HepG2 (cell line): ENCODE measurements around the gene DUS1L. TPM values are rescaled to one million over a fixed set of nuclear protein-coding genes. Genes with fewer than 3 reads are reported as not detected.

Experiments used
- FLYWCH1 ChIP-seq: sonication (generic); formaldehyde crosslinking; IDR thresholded peaks from 2 replicates; pipeline ENCODE4 v1.8.1; 2023; ENCODE audit warnings: mild to moderate bottlenecking, missing genetic modification reagents
- KDM2A ChIP-seq: sonication (generic); formaldehyde crosslinking; IDR thresholded peaks from 2 replicates; pipeline ENCODE4 v1.4.0; 2020; ENCODE audit warnings: low read depth, missing genetic modification reagents, borderline replicate concordance
- PCBP1 ChIP-seq: fragments of 200-400 bp; formaldehyde crosslinking; IDR thresholded peaks from 2 replicates; pipeline ENCODE4 v1.6.1; 2017; ENCODE audit warnings: mild to moderate bottlenecking, low read depth, low read length, borderline replicate concordance
- SAP130 ChIP-seq: IDR thresholded peaks from 2 replicates; pipeline ENCODE4 v1.6.1; 2016; ENCODE audit warnings: low read depth
- SOX5 ChIP-seq: IDR thresholded peaks from 2 replicates; pipeline ENCODE4 v1.6.1; 2016; ENCODE audit warnings: borderline replicate concordance
- SSRP1 ChIP-seq: IDR thresholded peaks from 2 replicates; pipeline ENCODE4 v1.6.1; 2016; ENCODE audit warnings: control low read depth
- ZNF547 ChIP-seq: sonication (generic); formaldehyde crosslinking; IDR thresholded peaks from 2 replicates; pipeline ENCODE4 v1.5.1; 2020; ENCODE audit warnings: mild to moderate bottlenecking, missing genetic modification reagents
- polyA plus RNA-seq, 8 experiments: library from polyadenylated mRNA; depleted of rRNA in 3 of 8; stranded (reverse) in 7 of 8; unstranded in 1 of 8; fragments of >200 nt; fragmentation: Illumina TruSeq in 4 of 8; extraction: Trizol in 4 of 8; gene quantifications; 2 replicates each; pipeline versions ENCODE4 v1.2.1 to v1.2.3, GENCODE V29; 2011 to 2016; ENCODE audit warnings: low read depth in 4 of 8, missing spikeins in 1 of 8, mixed read lengths in 1 of 8; ENCODE audit not compliant: insufficient read depth in 1 of 8
- total RNA-seq, 5 experiments: library from RNA; depleted of rRNA; stranded (reverse); fragments of >200 nt; fragmentation: Illumina TruSeq; extraction: Trizol; gene quantifications; 2 replicates each; pipeline ENCODE4 v1.2.3, GENCODE V29; 2016; ENCODE audit warnings: low read depth in 1 of 5
- TF ChIP-seq, protein P1 (sequence below): sonication (generic); formaldehyde crosslinking; conservative IDR thresholded peaks from 2 replicates; pipeline ENCODE4 v1.4.0; 2020; ENCODE audit warnings: missing genetic modification reagents
- TF ChIP-seq, protein P2 (sequence below), 2 experiments: sonication (generic) in 1 of 2; formaldehyde crosslinking in 1 of 2; IDR thresholded peaks; 2 replicates each; pipeline versions ENCODE4 v1.4.0 to v1.6.1; 2016 to 2020; ENCODE audit warnings: borderline replicate concordance in 1 of 2, low read depth in 1 of 2, mild to moderate bottlenecking in 1 of 2, missing genetic modification reagents in 1 of 2
- TF ChIP-seq, protein P3 (sequence below): sonication (generic); formaldehyde crosslinking; conservative IDR thresholded peaks from 2 replicates; pipeline ENCODE4 v1.8.0; 2022; ENCODE audit warnings: low read depth, missing genetic modification reagents
- TF ChIP-seq, protein P4 (sequence below): IDR thresholded peaks from 2 replicates; pipeline ENCODE4 v1.6.1; 2016; ENCODE audit warnings: mild to moderate bottlenecking, missing biosample characterization, missing genetic modification reagents
- TF ChIP-seq, protein P5 (sequence below): sonication (generic); formaldehyde crosslinking; IDR thresholded peaks from 2 replicates; pipeline ENCODE4 v1.5.1; 2020; ENCODE audit warnings: mild to moderate bottlenecking, missing genetic modification reagents, borderline replicate concordance

Gene DUS1L
- total and polyA plus RNA-seq, 2 of the 13 experiments (the other 11 are each of a cell fraction or from before 2014, with no cell fraction given) = 81.0 to 109 TPM

DNA sequence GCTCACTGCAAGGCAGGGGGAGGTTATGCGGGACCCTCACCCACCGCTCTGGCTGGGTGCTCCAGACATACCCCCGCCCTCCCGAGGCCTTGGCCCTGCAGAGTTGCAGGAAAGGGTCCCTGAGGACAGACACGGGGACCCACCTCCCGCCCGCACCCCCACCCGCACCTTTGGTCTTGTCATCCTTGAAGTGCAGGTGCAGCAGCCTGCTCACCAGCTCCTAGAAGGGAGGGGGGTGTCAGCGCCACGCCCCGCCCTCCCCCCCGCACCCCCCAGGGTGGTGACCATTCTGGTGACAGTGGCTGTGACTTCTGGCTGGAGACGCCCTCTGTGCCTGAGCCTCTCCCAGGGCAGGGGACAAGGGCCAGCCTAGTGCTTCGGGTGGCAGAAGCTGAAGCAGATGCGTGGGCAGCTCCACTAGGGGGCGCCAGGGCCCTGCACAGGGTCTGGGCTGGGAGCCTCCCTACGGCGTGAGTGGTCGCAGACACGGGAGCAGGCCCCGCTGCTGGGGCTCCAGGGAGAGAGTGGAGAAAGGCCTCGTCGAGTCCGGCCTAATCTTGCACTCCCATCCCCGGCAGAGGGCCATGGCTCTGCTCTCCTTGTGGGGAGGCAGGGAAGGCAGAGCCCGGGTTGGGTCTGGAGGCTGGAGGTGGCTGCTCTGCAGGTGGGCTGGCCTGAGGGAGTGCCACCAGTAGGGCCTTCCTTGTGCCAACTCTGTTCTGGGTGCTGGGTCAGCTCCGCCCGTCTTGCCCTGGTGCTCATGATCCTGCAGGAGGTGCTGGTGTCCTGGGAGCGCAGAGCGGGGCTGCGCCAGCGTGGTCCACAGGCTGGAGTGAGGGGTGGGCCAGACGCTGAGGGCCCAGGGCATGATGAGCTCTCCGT is 45.7 kb downstream of the DUS1L start (continued):
- TF ChIP-seq FLYWCH1 = no peak
- TF ChIP-seq ZNF547 (CRISPR knock-in tag) = peak; percentile 50; the same call in 1 of the 2 replicates
- TF ChIP-seq SOX5 (CRISPR knock-in tag) = no peak
- TF ChIP-seq KDM2A = peak; percentile 90
- TF ChIP-seq, protein P1, sequence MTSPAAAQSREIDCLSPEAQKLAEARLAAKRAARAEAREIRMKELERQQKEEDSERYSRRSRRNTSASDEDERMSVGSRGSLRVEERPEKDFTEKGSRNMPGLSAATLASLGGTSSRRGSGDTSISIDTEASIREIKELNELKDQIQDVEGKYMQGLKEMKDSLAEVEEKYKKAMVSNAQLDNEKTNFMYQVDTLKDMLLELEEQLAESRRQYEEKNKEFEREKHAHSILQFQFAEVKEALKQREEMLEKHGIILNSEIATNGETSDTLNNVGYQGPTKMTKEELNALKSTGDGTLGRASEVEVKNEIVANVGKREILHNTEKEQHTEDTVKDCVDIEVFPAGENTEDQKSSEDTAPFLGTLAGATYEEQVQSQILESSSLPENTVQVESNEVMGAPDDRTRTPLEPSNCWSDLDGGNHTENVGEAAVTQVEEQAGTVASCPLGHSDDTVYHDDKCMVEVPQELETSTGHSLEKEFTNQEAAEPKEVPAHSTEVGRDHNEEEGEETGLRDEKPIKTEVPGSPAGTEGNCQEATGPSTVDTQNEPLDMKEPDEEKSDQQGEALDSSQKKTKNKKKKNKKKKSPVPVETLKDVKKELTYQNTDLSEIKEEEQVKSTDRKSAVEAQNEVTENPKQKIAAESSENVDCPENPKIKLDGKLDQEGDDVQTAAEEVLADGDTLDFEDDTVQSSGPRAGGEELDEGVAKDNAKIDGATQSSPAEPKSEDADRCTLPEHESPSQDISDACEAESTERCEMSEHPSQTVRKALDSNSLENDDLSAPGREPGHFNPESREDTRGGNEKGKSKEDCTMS = no peak
- TF ChIP-seq, protein P2, sequence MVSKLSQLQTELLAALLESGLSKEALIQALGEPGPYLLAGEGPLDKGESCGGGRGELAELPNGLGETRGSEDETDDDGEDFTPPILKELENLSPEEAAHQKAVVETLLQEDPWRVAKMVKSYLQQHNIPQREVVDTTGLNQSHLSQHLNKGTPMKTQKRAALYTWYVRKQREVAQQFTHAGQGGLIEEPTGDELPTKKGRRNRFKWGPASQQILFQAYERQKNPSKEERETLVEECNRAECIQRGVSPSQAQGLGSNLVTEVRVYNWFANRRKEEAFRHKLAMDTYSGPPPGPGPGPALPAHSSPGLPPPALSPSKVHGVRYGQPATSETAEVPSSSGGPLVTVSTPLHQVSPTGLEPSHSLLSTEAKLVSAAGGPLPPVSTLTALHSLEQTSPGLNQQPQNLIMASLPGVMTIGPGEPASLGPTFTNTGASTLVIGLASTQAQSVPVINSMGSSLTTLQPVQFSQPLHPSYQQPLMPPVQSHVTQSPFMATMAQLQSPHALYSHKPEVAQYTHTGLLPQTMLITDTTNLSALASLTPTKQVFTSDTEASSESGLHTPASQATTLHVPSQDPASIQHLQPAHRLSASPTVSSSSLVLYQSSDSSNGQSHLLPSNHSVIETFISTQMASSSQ (IDR thresholded peaks at IDR 0.05; ENCODE audit: low read depth) = no peak
- TF ChIP-seq, protein P2 (CRISPR knock-in tag; IDR thresholded peaks at IDR 0.05; ENCODE audit: borderline replicate concordance) = 0 out of 2 replicates have a peak, but pooled peaks have one; percentile 15
- peak; percentile 72 for TF ChIP-seq PCBP1
- TF ChIP-seq, protein P3, sequence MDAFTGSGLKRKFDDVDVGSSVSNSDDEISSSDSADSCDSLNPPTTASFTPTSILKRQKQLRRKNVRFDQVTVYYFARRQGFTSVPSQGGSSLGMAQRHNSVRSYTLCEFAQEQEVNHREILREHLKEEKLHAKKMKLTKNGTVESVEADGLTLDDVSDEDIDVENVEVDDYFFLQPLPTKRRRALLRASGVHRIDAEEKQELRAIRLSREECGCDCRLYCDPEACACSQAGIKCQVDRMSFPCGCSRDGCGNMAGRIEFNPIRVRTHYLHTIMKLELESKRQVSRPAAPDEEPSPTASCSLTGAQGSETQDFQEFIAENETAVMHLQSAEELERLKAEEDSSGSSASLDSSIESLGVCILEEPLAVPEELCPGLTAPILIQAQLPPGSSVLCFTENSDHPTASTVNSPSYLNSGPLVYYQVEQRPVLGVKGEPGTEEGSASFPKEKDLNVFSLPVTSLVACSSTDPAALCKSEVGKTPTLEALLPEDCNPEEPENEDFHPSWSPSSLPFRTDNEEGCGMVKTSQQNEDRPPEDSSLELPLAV = no peak
- TF ChIP-seq SAP130 (CRISPR knock-in tag) = peak; percentile 76
- TF ChIP-seq SSRP1 (CRISPR knock-in tag) = 0 out of 2 replicates have a peak, but pooled peaks have one; percentile 37
- TF ChIP-seq, protein P4, sequence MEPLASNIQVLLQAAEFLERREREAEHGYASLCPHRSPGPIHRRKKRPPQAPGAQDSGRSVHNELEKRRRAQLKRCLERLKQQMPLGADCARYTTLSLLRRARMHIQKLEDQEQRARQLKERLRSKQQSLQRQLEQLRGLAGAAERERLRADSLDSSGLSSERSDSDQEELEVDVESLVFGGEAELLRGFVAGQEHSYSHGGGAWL (CRISPR knock-in tag) = 0 out of 2 replicates have a peak, but pooled peaks have one; percentile 15
- TF ChIP-seq, protein P5, sequence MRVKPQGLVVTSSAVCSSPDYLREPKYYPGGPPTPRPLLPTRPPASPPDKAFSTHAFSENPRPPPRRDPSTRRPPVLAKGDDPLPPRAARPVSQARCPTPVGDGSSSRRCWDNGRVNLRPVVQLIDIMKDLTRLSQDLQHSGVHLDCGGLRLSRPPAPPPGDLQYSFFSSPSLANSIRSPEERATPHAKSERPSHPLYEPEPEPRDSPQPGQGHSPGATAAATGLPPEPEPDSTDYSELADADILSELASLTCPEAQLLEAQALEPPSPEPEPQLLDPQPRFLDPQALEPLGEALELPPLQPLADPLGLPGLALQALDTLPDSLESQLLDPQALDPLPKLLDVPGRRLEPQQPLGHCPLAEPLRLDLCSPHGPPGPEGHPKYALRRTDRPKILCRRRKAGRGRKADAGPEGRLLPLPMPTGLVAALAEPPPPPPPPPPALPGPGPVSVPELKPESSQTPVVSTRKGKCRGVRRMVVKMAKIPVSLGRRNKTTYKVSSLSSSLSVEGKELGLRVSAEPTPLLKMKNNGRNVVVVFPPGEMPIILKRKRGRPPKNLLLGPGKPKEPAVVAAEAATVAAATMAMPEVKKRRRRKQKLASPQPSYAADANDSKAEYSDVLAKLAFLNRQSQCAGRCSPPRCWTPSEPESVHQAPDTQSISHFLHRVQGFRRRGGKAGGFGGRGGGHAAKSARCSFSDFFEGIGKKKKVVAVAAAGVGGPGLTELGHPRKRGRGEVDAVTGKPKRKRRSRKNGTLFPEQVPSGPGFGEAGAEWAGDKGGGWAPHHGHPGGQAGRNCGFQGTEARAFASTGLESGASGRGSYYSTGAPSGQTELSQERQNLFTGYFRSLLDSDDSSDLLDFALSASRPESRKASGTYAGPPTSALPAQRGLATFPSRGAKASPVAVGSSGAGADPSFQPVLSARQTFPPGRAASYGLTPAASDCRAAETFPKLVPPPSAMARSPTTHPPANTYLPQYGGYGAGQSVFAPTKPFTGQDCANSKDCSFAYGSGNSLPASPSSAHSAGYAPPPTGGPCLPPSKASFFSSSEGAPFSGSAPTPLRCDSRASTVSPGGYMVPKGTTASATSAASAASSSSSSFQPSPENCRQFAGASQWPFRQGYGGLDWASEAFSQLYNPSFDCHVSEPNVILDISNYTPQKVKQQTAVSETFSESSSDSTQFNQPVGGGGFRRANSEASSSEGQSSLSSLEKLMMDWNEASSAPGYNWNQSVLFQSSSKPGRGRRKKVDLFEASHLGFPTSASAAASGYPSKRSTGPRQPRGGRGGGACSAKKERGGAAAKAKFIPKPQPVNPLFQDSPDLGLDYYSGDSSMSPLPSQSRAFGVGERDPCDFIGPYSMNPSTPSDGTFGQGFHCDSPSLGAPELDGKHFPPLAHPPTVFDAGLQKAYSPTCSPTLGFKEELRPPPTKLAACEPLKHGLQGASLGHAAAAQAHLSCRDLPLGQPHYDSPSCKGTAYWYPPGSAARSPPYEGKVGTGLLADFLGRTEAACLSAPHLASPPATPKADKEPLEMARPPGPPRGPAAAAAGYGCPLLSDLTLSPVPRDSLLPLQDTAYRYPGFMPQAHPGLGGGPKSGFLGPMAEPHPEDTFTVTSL (CRISPR knock-in tag) = no peak
